ENCODE measurements around the gene PCSK2.

PCSK2 gene

GRCh38 chr20:17262786-17263185, 35.9 kb downstream of the PCSK2 start:
- no peak for DNase-seq

- DNase-seq: no peak
Observed at GRCh38 chr20:17273717-17274116, 46.9 kb downstream of the PCSK2 start.

GRCh38 chr20:17276101-17276500, 49.3 kb downstream of the PCSK2 start:
- no peak for DNase-seq

- DNase-seq: no peak
Observed at GRCh38 chr20:17281478-17281877, 54.6 kb downstream of the PCSK2 start.

- DNase-seq: no peak
Observed at GRCh38 chr20:17282501-17282900, 55.7 kb downstream of the PCSK2 start.

- DNase-seq: no peak
Observed at GRCh38 chr20:17287503-17287902, 60.7 kb downstream of the PCSK2 start.

- DNase-seq: no peak
Observed at GRCh38 chr20:17287998-17288397, 61.2 kb downstream of the PCSK2 start.

GRCh38 chr20:17295151-17295726, 68.4 kb downstream of the PCSK2 start:
- no peak for DNase-seq

GRCh38 chr20:17295991-17296390, 69.2 kb downstream of the PCSK2 start:
- DNase-seq: no peak

GRCh38 chr20:17298171-17298570, 71.3 kb downstream of the PCSK2 start:
- DNase-seq: no peak

- DNase-seq: no peak
Observed at GRCh38 chr20:17298751-17299150, 71.9 kb downstream of the PCSK2 start.

GRCh38 chr20:17300113-17300512, 73.3 kb downstream of the PCSK2 start:
- no peak for DNase-seq

GRCh38 chr20:17304774-17305173, 77.9 kb downstream of the PCSK2 start:
- DNase-seq: no peak

GRCh38 chr20:17306427-17306826, 79.6 kb downstream of the PCSK2 start:
- DNase-seq: no peak

GRCh38 chr20:17314264-17314663, 87.4 kb downstream of the PCSK2 start:
- no peak for DNase-seq

GRCh38 chr20:17315407-17316231, 88.8 kb downstream of the PCSK2 start:
- DNase-seq: no peak

GRCh38 chr20:17316316-17317038, 89.6 kb downstream of the PCSK2 start:
- DNase-seq: no peak

GRCh38 chr20:17317341-17317740, 90.5 kb downstream of the PCSK2 start:
- no peak for DNase-seq

- no peak for DNase-seq
Observed at GRCh38 chr20:17320456-17320855, 93.6 kb downstream of the PCSK2 start.

GRCh38 chr20:17326096-17326495, 99.3 kb downstream of the PCSK2 start:
- no peak for DNase-seq

- no peak for DNase-seq
Observed at GRCh38 chr20:17327185-17328148, 100.6 kb downstream of the PCSK2 start.

- no peak for DNase-seq
Observed at GRCh38 chr20:17334932-17335331, 108.1 kb downstream of the PCSK2 start.

- no peak for DNase-seq
Observed at GRCh38 chr20:17339000-17339399, 112.2 kb downstream of the PCSK2 start.

Measured in activated CD4-positive, CD25-positive, alpha-beta regulatory T cell (primary cell).